Skeletal muscle satellite cell (primary cell): ENCODE measurements around the gene SLC15A3.

Experiments
- H3K27me3 ChIP-seq: 2 replicates; pipeline ENCODE4 v1.7.0; 2013; ENCODE audit warnings: low read length; ENCODE audit not compliant: control insufficient read depth, insufficient read depth
- H3K36me3 ChIP-seq: 2 replicates; pipeline ENCODE4 v1.7.0; 2013; ENCODE audit warnings: mild to moderate bottlenecking, control low read depth, low read length; ENCODE audit not compliant: insufficient read depth
- H3K4me1 ChIP-seq: 2 replicates; pipeline ENCODE4 v1.7.0; 2013; ENCODE audit warnings: low read length; ENCODE audit not compliant: control insufficient read depth, insufficient read depth
- H3K4me2 ChIP-seq: 2 replicates; pipeline ENCODE4 v1.7.0; 2013; ENCODE audit warnings: mild to moderate bottlenecking, low read length
- H3K4me3 ChIP-seq: 2 replicates; pipeline ENCODE4 v1.7.0; 2013; ENCODE audit warnings: low read length
- H3K9ac ChIP-seq: 2 replicates; pipeline ENCODE4 v1.7.0; 2013; ENCODE audit warnings: mild to moderate bottlenecking, low read depth, low read length, moderate library complexity
- H3K9me3 ChIP-seq: replicated peaks from 2 replicates; pipeline ENCODE4 v1.7.0; 2013; ENCODE audit warnings: mild to moderate bottlenecking, control low read depth, low read length

SLC15A3 gene

GRCh38 chr11:60955571-60955970 is 3.6 kb upstream of the SLC15A3 start:
- Histone ChIP-seq H3K36me3 (no peaks in the 10 kb centered on the region), H3K9me3 (no peaks in the 10 kb centered on the region), H3K27me3 (peaks cover 16% of the 10 kb centered on the region), H3K4me2 (no peak overlapping the region), H3K9ac (no peak overlapping the region), H3K4me3 (no peak overlapping the region), H3K4me1 (peaks cover 12% of the 10 kb centered on the region)

DNA sequence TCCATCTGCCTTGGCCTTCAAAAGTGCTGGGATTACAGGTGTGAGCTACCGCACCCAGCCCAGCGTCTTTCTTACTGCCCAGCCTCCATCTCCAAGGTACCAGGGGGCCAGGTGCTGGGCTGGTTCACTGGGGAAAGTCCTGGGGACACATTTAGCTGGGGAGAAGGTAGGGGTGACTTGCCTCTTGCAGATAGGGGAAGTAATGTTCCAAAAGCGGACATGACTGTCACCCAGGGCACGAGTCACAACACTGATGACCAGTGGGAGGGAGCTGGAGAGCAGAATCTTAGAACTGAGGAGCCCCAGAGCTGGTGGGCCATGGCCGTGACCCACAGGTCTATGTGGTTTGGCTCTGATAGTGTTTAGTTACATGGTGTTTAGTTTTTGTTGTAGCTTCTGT is 2.4 kb upstream of the SLC15A3 start:
- Histone ChIP-seq H3K4me3 (no peak overlapping the region), H3K9me3 (no peaks in the 10 kb centered on the region), H3K27me3 (peaks cover 9% of the 10 kb centered on the region), H3K36me3 (no peaks in the 10 kb centered on the region), H3K4me2 (no peak overlapping the region), H3K4me1 (peaks cover 12% of the 10 kb centered on the region), H3K9ac (no peak overlapping the region)

GRCh38 chr11:60953781-60954180 is 1.8 kb upstream of the SLC15A3 start:
- Histone ChIP-seq H3K27me3 (peaks cover 4% of the 10 kb centered on the region), H3K9ac (no peak overlapping the region), H3K4me1 (peaks cover 12% of the 10 kb centered on the region)

GRCh38 chr11:60952742-60953170 is 780 bp upstream of the SLC15A3 start:
- no peak overlapping the region for H3K9ac ChIP-seq
- no peaks in the 10 kb centered on the region for H3K9me3 ChIP-seq
- peak overlapping the region; percentile 69 for H3K4me3 ChIP-seq
- H3K27me3 ChIP-seq = peaks cover 4% of the 10 kb centered on the region
- H3K4me2 ChIP-seq = peak overlapping the region; percentile 89
- peaks cover 12% of the 10 kb centered on the region for H3K4me1 ChIP-seq
- no peaks in the 10 kb centered on the region for H3K36me3 ChIP-seq

More at GRCh38 chr11:60953781-60954180, 1.8 kb upstream of the SLC15A3 start:
- no peak overlapping the region for H3K4me2 ChIP-seq
- no peaks in the 10 kb centered on the region for H3K9me3 ChIP-seq
- H3K4me3 ChIP-seq = no peak overlapping the region
- H3K36me3 ChIP-seq = no peaks in the 10 kb centered on the region

DNA sequence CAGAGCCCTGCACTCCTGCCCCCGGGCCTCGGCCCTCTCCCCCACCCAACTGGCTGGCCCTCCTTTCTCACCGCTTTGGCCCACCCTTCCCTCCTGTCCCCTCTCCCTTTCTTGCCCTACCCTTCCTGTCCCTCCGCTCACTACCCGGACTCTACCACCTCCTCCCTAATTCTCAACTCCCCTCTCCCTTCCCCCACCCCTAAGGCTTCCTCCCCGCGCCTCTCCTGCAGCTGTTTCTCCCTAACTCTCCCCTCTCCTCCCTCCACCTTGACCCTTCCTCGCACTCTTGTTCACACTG is 421 bp downstream of the SLC15A3 start:
- Histone ChIP-seq H3K27me3 (peaks cover 4% of the 10 kb centered on the region), H3K4me2 (peak overlapping the region; percentile 89), H3K4me1 (peaks cover 12% of the 10 kb centered on the region), H3K9ac (peak overlapping the region; percentile 83), H3K36me3 (no peaks in the 10 kb centered on the region), H3K9me3 (no peaks in the 10 kb centered on the region), H3K4me3 (peak overlapping the region; percentile 69)

DNA sequence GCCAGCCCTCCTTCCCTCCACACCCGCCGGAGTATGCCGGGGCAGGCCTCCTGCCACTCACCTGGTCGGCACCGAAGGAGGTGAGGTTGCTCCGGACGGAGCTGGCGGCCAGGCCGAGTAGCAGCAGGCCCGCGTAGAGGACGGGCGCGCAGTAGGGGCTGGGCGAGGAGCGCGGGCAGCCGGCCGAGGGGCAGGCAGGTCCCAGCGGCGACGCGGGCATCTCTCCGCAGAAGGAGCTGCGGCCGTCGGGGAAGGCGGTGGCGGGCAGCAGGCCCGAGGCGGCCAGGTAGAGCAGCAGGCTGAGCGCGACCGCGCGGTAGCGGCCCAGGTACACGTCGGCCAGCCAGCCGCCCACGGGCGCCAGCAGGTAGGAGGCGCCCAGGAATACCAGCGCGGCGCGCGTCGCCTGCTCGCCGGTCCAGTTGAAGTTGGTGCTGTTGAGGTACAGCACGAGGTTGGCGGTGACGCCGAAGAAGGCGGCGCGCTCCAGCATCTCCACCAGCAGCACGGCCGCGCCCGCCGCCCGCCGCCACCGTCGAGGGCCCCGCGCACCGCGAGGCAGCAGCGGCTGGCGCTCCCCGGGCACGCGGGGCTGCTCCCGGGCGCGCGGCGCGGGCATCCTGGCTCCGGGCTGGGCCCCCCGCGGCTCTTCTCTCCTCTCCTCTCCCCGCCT is 907 bp downstream of the SLC15A3 start:
- peak overlapping the region; percentile 83 for H3K9ac ChIP-seq
- H3K4me1 ChIP-seq = peaks cover 12% of the 10 kb centered on the region
- H3K4me3 ChIP-seq = peak overlapping the region; percentile 69
- H3K9me3 ChIP-seq = no peaks in the 10 kb centered on the region
- H3K27me3 ChIP-seq = peaks cover 4% of the 10 kb centered on the region
- peak overlapping the region; percentile 89 for H3K4me2 ChIP-seq
- no peaks in the 10 kb centered on the region for H3K36me3 ChIP-seq

DNA sequence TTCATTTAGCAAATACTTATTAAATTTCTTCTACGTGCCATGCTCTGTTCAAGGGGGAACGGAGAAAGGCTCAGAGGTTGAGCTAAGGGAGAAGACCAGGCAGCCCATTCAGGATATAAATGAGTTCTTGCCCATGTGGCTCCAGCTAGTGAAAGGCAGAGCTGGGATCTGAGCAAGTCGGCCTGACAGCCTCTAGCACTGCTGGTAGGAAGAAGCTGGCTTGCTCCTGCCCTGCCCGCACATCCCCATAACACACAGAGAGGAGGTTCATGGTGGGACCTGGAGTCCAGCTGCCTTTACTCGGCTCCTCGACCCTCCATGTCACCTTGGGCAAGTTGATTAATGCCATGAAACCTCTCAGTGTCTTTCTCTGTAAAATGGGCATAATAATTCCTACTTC is 2.0 kb downstream of the SLC15A3 start:
- no peaks in the 10 kb centered on the region for H3K36me3 ChIP-seq
- H3K9me3 ChIP-seq = no peaks in the 10 kb centered on the region
- no peak overlapping the region for H3K4me2 ChIP-seq
- H3K9ac ChIP-seq = no peak overlapping the region
- H3K4me1 ChIP-seq = peaks cover 12% of the 10 kb centered on the region
- no peak overlapping the region for H3K4me3 ChIP-seq
- H3K27me3 ChIP-seq = peaks cover 4% of the 10 kb centered on the region

DNA sequence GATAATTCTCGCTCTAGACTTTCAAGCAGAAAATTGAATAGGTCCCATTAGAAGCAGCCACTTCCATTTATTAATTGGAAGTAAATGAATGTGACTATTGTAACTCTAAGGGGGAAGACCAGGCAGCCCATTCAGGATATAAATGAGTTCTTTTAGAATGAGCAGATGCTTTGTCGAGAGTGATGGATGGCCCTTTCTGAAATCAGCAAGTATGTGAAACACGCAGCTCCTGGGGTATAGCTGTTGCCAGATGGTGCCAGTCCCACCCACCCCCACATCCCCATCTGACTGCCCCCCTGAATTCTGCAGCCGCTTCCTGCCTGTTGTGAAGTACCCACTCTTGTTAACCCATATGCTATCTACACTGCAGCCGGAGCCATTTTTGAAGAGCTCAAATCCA is 3.7 kb downstream of the SLC15A3 start:
- Histone ChIP-seq H3K9me3 (no peaks in the 10 kb centered on the region), H3K36me3 (no peaks in the 10 kb centered on the region), H3K27me3 (peaks cover 4% of the 10 kb centered on the region), H3K9ac (no peak overlapping the region), H3K4me2 (no peak overlapping the region), H3K4me3 (no peak overlapping the region), H3K4me1 (peaks cover 12% of the 10 kb centered on the region)

DNA sequence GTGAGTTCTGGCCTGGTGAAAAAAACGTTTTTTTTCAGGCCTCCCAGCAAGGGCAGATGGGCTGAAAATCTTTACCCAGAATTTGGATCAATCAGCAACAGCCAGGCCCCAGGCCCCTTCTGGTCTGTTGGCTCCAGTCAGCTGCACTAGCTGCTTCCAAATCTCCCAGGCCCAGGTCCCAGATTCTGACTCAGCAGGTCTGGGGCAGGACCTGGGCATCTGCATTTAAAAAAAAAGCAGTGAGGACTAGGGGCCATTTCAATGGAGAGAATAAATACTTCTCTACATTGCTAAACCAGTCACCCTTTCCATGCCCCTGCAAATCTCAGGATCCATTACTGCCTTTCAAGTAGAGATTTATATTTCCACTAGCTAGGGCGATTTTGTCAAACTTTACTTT is 4.3 kb downstream of the SLC15A3 start:
- Histone ChIP-seq H3K27me3 (peaks cover 4% of the 10 kb centered on the region), H3K36me3 (no peaks in the 10 kb centered on the region), H3K4me1 (peaks cover 12% of the 10 kb centered on the region), H3K4me3 (no peak overlapping the region), H3K4me2 (no peak overlapping the region), H3K9me3 (no peaks in the 10 kb centered on the region), H3K9ac (no peak overlapping the region)

DNA sequence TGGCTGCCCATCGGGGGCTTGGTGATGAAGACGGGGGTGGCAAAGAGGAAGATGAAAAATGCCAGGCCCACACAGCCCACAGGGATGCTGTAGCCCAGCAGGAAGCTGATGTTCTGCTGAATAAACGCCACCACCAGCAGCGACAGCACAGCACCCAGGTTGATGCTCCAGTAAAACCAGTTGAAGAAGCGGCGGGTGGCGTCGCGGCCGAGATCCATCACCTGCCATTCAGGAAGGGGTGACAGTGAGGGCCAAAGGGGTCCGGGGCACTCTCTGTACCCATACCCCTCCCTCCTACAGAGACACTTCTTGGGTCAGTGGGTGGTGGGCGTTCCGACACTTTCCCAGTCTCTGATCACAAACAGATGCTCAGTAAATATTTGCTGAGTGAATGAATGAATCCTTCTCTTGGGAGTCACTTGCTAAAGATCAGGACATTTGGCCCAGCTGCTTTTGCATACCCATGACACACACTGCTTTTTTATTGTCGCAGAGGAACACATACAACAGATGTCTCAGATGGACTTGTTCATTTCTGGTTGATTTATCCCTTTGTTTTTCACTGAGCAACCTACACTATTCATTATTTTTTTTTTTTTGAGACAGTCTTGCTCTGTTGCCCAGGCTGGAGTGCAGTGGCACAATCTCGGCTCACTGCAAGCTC is 5.2 kb downstream of the SLC15A3 start:
- Histone ChIP-seq H3K27me3 (peaks cover 4% of the 10 kb centered on the region), H3K9me3 (no peaks in the 10 kb centered on the region), H3K36me3 (no peaks in the 10 kb centered on the region), H3K4me3 (no peak overlapping the region), H3K9ac (no peak overlapping the region), H3K4me1 (peaks cover 2% of the 10 kb centered on the region), H3K4me2 (no peak overlapping the region)

- no peaks in the 10 kb centered on the region for H3K36me3 ChIP-seq
- H3K4me1 ChIP-seq = no peaks in the 10 kb centered on the region
- H3K9me3 ChIP-seq = no peaks in the 10 kb centered on the region
- H3K27me3 ChIP-seq = peaks cover 4% of the 10 kb centered on the region
- H3K4me2 ChIP-seq = no peak overlapping the region
- no peak overlapping the region for H3K9ac ChIP-seq
- H3K4me3 ChIP-seq = no peak overlapping the region
Observed at GRCh38 chr11:60945295-60945667, 6.7 kb downstream of the SLC15A3 start.
